Hypothalamus (tissue), 51 donors: Measurements from ENCODE around the gene C1QL4.
"Not testable (repeated sequence)": the region's sequence is repeated elsewhere in the genome, so short reads cannot be mapped to it uniquely, and the experiment has no call there.

Experiments
- DNase-seq, 51 donors: peaks; one replicate each; lab custom pipeline; 2025; lab: John Stamatoyannopoulos, UW

Gene C1QL4

DNA sequence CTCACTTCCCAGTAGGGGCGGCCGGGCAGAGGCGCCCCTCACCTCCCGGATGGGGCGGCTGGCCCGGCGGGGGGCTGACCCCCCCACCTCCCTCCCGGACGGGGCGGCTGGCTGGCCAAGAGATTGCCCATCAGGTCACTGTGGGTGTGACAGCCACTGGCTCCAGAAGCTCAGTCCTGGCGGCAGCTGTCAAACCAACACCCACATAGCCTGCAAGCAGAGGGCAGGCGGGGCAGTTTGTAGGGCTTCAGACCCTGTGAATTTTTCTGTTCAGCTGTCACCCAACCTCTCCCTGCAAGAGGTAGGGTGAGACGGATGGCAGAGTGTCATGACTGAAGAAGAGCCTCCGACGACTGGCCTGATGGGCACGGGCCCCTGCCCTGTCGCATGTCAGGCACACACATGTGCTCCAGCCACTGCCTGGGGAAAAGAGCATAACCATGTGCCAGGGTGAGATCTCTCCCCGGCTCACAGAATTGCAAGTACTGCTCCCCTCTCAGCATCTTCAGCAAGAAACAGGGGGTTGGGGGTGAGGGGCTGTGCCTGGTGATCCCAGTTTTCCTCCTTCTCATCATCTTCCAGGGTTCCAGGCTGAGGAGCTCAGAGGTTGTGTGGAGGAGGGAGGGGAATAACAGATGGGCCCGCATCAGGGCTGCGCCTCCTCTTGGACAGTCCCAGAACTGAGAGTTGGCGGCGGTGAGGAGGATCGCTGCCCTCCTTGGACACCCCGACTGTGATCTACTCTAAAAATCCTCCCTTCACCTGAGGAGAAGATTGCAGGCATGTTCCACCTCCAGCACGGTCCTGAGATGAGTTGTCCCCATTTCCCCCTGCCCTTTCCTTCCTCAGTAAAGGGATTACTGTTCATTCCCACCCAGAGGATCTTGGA, 53.2 kb downstream of the C1QL4 start:
- no peak for DNase-seq

GRCh38 chr12:49282740-49283375, 54.1 kb downstream of the C1QL4 start:
- not testable (repeated sequence) for DNase-seq
